GM21367 (cell line): ENCODE measurements around the gene WNT7B.

Experiments used
- ATAC-seq: cut with Tn5 transposase; IDR thresholded peaks from one replicate; pipeline ENCODE4 v1.9.1; 2021; ENCODE audit not compliant: unreplicated experiment

Gene WNT7B

DNA sequence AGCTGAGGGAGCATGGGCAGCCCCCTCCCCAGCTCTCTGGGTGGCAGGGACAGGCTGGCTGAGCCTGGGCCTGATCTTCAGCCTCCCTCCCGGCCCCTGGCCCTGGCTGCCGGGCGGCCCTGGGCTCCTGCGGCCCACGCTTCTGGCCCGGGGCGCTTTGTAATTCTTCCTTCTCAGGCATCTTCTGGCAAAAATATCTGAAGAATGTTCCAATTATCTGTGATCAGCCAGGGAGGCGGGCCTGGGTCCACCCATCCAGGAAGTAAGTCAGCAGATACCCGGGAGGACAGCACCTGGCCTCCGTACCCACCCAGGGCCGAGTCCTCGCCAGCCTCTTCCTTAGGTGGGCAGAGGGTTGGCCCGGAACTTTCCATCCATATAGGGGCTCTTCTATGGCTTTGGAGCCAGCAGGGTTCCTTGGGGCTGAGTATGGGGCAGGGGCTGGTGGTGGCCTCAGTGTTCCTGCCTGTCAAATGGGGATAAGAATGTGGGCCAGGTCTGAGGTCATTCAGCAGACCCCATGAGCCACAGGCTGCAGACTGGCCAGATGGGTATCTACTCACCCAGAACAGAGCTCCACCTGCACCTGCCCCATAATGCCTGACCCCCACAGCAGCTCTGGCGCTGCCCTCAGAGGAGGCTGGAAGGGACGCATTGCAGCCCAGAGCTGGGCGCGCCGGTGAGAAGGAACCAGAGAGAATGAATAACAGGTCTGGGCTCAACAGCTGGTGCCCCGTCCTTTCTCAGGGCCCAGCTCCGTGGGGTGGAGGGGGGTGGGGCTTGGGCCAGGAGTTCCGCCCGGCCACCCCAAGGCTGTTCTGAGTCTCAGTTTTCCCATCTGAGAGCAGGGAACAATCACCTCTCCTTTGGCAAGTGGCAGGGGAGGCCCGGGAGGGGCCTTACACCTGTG, 16.2 kb downstream of the WNT7B start:
- no peak for ATAC-seq

DNA sequence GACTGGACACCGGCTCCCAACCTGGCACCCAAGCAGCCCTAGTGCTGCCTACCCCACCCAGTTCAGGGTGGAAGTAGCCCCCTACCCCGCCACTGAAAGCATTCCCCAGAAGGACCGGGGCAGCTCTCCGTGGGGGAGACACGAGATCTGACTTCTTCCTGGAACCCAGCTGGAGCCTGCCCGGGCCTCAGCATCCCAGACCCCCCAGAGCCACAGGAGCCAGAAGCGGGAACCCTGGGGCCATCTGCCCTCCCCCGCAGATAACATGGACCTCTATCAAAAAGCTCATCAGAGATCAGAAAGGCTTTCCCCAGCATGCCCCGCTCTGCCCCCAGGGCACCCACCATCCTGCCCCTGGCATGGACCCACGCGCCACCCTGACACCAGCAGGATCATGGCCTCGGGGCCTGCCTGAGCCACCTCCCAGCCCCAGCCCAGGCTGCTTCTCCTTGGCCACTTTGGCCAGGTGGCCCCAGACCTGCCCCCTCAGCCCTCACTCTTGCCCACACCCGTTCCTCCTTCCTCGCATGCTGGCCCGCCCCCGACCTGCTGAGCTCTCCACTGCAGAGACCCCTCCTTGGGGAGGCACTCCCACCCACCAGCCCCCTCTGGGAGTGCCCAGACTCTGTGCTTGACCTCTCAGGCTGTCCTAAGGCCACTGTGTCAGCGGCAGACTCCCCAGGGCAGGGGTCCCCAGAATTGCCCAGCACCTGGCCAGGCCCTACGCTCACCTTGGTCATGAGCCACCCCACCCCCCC, 17.1 kb downstream of the WNT7B start:
- ATAC-seq: no peak

DNA sequence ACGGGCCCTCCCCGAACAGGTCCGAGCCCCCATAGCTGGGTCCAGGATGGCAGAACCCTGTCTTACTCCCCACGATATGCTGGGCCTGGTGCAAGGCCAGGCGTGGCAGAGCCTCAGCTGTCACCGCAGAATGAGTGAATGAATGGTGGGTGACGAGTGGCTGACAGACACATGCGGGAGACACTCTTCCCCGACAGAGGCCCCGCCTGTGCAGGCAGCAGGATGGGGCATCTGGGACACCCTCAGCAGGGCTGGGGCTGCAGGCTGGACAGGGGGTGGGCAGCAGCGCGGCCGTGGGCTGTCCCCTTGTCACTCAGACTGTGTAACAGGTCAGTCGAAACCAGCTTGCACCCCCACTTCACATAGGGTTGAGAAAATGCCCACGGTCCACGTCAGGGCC, 18.0 kb downstream of the WNT7B start:
- ATAC-seq: no peak

DNA sequence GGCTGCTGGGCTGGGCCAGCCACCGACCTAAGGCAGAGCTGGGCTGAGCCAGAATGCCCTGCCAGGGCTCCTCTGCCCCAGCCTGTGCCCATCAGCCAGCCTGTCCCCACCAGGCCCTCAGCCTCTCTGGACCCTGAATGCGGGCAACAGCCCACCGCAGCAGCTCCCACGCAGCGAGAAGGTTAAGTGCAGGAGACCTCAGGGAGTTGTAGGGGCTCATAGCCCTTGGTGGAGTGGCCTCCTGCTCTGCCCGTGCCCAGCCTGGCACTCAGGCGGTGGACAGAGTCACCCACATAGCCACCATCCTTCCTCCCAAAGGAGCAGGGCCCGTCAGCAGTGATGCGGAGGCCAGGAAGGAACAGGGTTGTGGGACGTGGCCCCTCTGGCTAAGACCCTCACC, 19.1 kb downstream of the WNT7B start:
- ATAC-seq: no peak

DNA sequence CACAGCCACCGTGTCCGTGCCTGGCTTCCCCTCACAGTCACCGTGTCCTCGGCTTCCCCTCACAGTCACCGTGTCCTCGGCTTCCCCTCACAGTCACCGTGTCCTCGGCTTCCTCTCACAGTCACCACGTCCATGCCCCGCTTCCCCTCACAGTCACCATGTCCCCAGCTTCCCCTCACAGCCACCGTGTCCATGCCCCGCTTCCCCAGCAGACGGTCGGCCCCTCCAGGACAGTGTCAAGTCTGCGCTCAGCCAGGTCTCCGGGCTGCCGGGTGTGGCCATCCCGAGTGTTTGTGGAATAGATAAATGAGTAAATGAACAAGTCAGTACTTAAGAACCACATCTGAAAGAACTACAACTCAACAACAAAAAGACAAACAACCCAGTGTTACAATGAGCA, 23.8 kb downstream of the WNT7B start:
- no peak for ATAC-seq

DNA sequence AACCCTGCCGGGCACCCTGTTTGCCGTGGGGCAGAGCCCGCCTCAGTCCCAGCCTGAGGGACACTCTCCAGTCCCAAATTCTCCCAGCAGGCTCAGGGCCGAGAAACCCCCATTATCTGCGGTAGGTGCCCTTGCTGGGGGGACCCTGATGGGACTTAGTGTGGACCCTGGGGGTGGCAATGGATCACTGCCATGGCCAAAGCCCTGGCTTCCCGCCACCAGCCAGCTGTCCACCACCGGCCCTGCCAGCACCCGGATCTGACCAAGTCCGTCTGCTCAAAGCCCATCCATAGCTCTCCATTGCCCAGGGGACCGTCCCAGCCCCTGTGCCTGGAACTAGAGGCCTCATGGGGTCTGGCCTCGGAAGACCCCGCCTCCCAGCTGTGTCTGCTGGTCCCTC, 24.4 kb downstream of the WNT7B start:
- no peak for ATAC-seq

DNA sequence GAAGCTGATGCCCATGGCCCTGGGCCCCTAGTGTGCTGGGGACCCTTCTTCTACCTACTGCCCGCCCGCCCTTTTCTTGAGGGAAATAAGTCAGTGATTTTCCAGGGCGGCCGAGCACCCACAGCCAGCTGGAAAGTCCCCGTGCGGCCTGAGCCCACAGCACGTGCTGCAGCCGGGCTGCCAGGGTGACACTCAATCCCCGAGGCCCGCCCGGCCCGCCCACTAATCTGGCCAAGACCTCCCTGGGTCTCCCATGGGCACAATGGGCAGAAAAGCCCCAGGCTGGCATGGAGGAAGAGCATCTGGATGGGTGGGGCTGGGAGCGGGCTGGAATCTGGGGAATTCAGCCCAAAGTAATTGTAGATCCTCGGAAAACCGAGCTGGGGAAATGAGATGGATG, 24.8 kb downstream of the WNT7B start:
- no peak for ATAC-seq

DNA sequence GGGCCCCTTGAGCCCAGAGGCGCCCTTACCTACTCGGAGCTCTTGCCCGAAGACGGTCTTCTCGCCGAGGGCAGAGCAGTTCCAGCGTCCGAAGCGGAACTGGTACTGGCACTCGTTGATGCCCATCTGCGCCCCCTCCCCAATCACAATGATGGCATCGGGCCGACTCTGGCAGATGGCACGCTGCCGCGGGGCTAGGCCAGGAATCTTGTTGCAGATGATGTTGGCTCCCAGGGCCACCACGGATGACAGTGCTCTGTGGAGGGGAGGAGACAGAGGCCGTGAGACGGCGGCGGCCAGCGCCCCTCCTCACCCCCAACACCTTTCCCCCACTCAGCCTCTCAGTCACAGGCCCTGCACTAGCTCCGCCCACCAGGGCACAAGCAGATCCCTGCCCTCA, 27.1 kb downstream of the WNT7B start:
- no peak for ATAC-seq

DNA sequence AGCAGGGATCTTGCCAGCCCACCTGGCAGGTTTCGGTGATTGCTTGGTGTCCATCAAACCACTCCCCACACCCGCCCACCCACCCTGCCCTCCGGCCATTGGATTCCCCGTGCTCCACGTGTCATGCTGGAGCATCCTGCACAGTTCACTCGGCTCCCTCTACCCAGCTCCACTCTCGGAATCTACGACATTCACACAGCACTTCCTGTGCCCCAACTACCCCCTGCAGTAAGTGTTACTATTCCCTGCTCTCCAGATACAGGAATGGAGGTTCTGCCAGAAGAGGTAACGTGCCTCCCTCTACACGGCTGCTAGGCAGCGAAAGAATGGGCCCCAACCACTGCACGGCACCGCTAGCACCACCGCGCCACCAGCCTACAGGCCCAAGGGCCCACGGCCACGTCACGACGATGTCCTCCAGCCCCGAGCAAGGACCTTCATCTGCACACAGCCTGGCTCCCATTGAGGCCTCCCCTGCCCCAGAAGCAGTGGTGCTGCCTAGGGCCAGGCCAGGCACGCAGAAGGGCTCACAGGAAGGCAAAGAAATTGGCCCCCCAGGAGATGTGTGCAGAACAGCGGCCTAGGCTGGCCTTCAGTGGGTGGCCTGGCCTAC, 27.6 kb downstream of the WNT7B start:
- ATAC-seq: no peak

DNA sequence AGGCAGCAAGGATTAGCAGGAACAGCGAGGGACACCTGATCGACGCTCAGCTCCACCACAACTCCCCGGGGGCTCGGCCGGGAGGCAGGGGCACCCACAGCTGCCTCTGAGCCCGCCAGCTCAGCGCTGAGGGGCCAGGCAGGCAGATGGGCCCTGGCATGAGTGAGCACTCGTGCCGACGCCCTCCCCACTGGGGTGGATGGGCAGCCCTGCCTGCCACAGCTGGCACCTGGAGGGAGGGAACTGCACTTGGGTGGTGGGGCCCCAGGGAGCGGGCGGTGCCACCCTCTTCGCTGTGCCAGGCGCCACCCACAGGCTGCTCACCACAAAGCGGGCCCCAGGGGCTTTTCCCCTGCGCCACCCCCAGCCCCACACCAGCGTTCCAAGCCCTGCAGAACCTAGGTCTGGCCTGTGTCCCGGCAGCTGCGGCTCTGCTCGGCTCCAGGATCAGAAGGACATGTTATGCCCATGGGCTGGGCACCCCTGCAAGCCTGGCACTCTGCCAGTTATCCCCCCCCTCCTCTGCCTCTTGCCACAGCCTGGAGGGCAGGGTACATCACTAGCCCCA, 28.8 kb downstream of the WNT7B start:
- ATAC-seq: no peak

DNA sequence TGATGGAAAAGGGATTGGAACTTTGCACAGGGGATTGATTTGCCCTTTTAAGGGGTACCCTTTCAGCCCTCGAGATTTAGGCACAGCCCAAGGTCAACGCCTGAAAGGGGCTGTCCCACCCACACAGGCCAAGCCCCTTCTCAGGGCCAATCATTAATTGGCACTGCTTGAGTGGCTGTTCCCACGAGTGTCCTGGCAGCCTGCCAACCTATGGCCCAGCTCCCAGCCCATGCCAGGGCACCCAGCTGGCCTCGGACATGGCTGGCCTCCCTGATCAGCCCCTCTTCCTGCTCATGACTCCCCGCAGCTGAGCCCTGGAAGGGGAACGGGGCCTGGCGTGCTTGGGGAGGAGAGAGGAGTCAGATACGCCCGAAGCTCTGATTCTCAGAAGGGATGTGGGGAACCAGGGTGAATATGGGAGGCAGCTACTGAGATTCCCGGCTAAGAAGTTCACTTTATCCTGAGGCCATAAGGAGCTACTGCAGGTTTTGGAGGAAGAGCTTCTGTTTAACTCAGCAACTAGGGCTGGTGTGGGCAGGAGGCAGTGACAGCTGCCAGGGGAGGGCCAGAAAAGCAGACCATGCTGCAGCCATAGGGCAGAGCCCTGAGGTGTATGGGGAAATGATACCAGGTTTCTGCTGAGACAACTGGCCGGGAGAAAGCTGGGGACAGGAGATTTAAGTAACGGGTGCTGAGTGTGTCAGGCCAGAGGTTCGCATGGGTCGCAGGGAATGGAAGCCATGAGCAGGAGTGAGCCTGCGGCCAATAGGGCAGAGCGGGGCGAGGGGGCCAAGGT, 30.0 kb downstream of the WNT7B start:
- no peak for ATAC-seq

DNA sequence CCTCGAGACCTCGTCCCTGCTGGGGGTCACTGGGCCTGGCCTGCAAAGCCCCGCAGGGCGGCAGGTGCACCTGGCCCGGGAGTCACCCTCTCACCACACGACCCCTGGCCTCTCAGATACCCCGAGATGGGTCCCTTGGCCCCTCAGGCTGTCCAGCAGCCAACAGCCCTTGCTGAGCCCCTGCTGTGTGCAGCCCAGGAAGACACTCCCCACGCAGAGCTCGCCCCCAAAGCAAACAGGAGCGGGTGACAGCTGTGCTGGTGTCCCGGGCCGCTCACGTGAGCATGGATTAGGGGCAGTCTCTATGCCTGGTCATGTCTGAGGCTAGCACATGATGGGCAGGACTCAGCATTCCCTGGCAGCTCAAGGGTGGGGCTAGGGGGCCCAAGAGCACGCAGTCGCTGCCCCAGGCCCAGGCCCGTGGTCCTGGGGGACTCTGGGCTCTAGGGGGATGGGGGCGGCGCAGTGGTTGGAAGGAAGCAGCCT, 31.3 kb downstream of the WNT7B start:
- ATAC-seq: no peak

DNA sequence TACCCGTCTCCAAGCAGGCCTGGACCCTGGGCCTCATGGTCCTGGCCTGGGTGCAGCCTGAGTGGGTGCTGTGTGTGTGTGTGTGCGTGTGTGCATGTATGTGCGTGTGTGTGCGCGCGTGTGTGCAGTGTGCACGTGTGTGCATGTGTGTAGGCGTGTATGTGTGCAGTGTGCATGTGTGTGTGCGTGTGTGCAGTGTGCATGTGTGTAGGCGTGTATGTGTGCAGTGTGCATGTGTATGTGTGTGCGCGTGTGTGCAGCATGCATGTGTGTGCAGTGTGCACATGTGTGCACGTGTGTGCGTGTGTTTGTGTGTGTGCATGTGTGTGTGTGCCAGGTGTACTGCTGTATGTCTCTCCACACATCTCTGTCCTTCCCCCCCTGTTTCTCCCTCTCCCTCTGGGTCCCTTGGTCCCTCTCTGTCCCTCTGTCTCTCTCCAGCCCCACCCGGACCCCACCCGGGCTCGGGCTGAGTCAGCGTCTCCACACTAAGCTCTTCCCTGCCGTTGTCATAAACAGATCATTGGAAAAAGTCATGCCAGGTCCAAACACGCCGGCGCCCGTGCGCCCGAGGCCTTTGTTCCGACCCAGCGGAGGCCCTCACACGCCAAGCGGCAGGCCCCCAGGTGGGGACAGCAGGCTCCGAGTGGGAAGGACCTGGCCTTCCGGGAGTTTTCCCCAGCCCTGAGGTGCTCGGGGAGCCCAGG, 34.0 kb downstream of the WNT7B start:
- no peak for ATAC-seq

DNA sequence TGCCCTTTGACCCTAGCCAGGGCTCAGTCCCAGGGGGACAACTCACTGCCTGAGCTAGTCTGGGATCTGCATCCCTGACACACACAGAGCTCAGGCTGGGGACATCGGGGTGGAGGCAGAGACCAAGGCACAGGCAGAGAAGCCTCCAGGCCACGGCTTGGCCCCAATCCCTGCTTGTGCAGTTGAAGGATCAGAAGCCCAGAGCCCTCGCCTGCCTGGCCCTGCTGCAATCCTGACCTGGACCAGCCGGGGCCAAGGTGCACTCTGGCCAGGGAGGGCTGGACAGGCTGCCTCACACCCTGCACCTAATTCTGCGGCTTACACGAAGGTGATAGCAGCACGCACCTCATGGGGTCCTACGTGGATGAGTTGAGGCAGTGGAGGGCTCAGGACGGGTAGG, 34.6 kb downstream of the WNT7B start:
- no peak for ATAC-seq

DNA sequence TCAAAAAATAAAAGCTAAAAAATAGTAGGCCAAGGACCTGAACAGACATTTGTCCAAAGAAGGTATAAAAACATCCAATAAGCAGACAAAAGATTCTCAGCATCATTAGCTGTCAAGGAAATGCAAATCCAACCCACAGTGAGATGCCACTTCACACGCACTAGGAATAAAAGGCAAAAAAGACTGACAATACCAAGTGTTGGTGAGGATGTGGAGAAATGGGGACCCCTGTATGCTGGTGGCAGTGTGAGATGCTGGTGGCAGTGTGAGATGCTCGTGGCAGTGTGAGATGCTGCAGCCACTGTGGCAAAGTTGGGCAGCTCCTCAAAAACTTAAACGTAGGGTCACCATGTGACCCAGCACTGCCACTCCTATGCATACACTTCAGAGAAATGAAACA, 38.0 kb downstream of the WNT7B start:
- ATAC-seq: no peak

DNA sequence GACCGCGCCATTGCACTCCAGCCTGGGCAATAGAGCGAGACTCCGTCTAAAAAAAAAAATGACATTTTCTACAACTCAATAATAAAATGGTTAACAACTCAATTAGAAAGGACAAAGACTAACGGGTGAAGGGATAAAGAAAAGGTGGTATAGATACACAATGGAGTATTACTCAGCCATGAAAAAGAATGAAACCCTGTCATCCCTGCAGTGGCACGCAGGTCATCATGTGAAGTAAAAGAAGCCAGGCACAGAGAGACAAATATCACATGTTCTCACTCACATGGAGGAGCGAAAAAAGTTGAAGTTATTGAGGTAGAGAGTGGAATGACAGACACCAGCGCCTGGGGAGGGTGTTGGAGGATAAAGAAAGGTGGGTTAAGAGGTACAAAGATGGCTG, 39.0 kb downstream of the WNT7B start:
- ATAC-seq: no peak

DNA sequence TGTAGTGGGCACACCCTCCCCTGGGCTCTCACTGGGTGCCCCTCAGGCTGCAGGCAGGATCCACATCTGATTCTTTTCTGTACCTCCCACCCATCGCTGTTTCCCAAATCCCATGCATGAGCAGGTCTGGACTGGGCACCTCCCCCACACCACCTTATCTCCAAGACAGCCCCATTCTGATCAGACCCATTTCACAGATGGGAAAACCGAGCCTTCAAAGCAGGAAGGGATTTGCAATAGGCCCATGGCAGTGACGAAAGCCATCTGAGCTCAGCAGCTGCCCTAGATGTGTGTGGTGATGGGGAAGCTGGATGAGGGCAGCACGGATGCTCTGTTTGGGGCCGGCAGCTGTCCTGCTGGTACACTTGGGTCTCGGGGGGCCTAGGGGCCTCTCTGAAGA, 41.4 kb downstream of the WNT7B start:
- no peak for ATAC-seq

DNA sequence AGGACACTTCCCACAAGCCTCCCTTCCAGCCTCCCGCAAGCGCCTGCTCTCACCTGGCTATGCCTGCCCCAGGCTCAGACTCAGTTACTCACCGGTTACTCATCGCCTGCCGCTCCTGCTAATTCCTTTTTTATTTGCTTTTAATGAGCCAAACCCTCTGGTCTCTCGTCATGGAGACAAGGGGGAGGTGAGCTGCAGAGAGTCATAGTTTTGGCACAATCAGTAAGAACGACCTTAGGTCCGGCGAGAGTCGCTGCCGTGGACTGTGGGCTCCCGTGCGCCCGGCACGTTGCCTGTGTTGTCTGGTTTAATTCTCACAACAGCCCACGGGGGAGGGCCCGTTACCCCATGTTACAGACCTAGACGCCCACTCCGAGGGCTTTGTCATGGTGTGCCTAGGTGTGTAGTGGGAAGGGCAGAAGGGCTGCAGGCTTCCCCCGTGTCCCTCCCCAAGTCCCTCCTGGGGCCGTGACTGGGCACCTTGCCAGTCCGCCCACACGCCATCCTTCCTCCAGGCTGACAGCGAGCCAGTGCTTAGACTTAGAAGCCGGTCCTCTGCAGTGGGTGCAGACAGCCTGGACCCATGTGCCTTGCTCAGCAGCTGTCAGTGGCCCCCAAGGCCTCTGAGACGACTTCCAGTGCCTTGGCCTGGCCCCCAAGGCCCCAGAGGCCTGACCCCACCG, 42.2 kb downstream of the WNT7B start:
- ATAC-seq: no peak

DNA sequence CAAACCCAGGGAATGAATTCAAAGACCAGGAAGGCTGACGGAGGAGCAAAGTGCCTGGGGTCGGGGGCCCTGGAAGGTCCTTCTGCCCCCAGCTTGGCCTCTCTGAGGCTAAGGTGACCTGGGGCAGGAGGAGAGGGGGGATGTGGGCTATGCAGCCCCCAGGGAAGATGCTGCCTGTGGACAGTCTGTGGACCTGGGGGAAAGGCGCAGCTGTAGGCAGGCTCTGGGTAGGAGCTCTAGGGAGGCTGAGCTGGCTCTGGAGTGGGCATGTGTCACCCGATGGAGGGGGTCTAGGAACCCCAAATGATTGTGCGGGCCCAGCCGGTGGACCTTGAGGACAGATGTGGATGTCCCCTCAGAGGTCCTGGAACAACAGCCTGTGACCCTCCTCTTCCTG, 42.8 kb downstream of the WNT7B start:
- ATAC-seq: no peak
